Lower leg skin (tissue), 4 donors: Measurements from ENCODE around the gene KRT5. TPM values are rescaled to one million over a fixed set of nuclear protein-coding genes. Genes with fewer than 3 reads are reported as not detected.
A peak's percentile ranks its signal among the peaks of the same experiment; 100 is the strongest.

ENCODE experiments used
- DNase-seq, 2 donors: peaks; one replicate each; pipeline ENCODE4 v3.0.0-alpha.2; 2019; ENCODE audit warnings: low spot score in 2 of 2
- H3K4me3 ChIP-seq: fragments of 200-600 bp; sonication (generic); 2 replicates; pipeline ENCODE4 v1.5.1; 2017; ENCODE audit warnings: mild to moderate bottlenecking, low read depth; ENCODE audit not compliant: poor library complexity, severe bottlenecking
- POLR2A ChIP-seq, 2 donors: fragments of 450-650 bp; IDR thresholded peaks; one replicate each; pipeline ENCODE4 v1.6.1; 2016 to 2017; ENCODE audit warnings: antibody characterized with exemption in 2 of 2, mild to moderate bottlenecking in 1 of 2, moderate library complexity in 1 of 2
- WGBS, 2 donors: methylation state at CpG; one replicate each; pipeline ENCODE4 v1.1.5; 2018; 5-methylcytosine and 5-hydroxymethylcytosine counted together
- intact Hi-C: fragments of 100-400 bp; cut with DNase I; formaldehyde crosslinking; loops from one replicate; pipeline ENCODE4 v1.15.0; 2023; ENCODE audit warnings: low total_unique reads
- total RNA-seq, 4 donors: library from RNA; depleted of rRNA; stranded (reverse); fragments of >200 nt; gene quantifications; one replicate each; pipeline ENCODE4 v1.1.0, GENCODE V29; 2016
- TF ChIP-seq, protein P1 (sequence below), 3 donors: fragments of 450-650 bp; IDR thresholded peaks; one replicate each; pipeline ENCODE4 v1.5.1; 2016; ENCODE audit warnings: antibody characterized with exemption in 3 of 3, mild to moderate bottlenecking in 3 of 3, moderate library complexity in 2 of 3

The KRT5 gene
- total RNA-seq, 4 donors from 2014 or later, result 2,541 to 6,567 (median 4,278) TPM

DNA sequence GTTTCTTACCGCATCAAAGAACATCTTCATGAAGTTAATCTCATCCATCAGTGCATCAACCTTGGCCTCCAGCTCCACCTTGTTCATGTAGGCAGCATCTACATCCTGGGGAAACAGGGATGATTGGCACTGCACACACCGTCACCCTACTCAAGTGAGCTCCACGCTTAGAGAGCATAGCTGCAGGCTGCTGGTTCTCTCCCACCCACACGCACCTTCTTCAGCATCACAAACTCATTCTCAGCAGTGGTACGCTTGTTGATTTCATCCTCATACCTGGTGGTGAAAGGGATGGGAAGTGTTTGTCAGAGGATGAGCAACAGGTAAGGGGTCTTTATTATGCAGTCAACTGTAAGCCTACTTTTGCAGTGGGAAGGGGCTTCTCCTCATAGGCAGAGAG lies 2.3 kb downstream of the KRT5 start:
- H3K4me3 ChIP-seq, result peak overlapping the region; percentile 41
- 52 to 68% methylated on average over 5 of the region's 5 CpGs for WGBS, 2 donors
- TF ChIP-seq, protein P1, sequence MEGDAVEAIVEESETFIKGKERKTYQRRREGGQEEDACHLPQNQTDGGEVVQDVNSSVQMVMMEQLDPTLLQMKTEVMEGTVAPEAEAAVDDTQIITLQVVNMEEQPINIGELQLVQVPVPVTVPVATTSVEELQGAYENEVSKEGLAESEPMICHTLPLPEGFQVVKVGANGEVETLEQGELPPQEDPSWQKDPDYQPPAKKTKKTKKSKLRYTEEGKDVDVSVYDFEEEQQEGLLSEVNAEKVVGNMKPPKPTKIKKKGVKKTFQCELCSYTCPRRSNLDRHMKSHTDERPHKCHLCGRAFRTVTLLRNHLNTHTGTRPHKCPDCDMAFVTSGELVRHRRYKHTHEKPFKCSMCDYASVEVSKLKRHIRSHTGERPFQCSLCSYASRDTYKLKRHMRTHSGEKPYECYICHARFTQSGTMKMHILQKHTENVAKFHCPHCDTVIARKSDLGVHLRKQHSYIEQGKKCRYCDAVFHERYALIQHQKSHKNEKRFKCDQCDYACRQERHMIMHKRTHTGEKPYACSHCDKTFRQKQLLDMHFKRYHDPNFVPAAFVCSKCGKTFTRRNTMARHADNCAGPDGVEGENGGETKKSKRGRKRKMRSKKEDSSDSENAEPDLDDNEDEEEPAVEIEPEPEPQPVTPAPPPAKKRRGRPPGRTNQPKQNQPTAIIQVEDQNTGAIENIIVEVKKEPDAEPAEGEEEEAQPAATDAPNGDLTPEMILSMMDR (IDR thresholded peaks at IDR 0.05), result no peak
- TF ChIP-seq POLR2A (IDR thresholded peaks at IDR 0.05), result no peak
- intact Hi-C loops, result no loop called here
- DNase-seq, result peak in 1 of 2 donors; percentile 13

DNA sequence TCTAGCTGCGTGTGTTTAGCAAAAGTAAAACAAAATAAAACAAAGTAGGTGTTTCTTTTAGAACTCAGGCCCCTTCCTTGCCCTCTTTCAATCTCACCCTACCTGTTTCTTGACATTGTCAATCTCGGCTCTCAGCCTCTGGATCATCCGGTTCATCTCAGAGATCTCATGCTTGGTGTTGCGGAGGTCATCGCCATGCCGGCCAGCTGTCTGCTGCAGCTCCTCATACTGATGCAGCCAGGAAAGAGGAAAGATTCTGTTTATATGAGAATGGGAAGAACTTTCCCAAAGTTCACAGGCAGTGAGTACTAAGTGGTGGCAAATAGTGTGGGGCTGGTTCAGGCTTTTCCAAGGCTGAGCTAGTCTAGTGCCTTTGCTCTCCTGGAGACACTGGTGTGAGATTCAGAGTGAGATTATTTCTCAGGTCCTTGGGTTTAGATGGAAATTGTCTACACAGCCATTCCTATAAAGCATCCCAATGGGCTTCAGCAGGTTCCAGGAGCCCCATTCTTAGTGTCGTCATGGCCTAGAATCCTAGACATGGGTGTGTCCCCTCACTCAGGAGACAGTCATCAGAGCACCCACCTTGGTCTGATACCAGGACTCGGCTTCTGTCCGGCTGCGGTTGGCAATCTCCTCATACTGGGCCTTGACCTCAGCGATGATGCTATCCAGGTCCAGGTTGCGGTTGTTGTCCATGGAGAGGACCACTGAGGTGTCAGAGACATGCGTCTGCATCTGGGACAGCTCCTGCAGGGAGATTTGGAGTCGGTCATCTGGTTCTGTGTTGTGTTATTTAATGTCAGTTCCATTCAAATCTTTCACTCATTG lies 3.0 kb downstream of the KRT5 start:
- peak; percentile 12 to 80 for DNase-seq
- peak overlapping the region; percentile 24 for H3K4me3 ChIP-seq
- intact Hi-C loops, result no loop called here
- TF ChIP-seq, protein P1 (IDR thresholded peaks at IDR 0.05), result no peak
- no peak for TF ChIP-seq POLR2A (IDR thresholded peaks at IDR 0.05)
- 61 to 67% methylated on average over 14 of the region's 14 CpGs for WGBS, 2 donors

DNA sequence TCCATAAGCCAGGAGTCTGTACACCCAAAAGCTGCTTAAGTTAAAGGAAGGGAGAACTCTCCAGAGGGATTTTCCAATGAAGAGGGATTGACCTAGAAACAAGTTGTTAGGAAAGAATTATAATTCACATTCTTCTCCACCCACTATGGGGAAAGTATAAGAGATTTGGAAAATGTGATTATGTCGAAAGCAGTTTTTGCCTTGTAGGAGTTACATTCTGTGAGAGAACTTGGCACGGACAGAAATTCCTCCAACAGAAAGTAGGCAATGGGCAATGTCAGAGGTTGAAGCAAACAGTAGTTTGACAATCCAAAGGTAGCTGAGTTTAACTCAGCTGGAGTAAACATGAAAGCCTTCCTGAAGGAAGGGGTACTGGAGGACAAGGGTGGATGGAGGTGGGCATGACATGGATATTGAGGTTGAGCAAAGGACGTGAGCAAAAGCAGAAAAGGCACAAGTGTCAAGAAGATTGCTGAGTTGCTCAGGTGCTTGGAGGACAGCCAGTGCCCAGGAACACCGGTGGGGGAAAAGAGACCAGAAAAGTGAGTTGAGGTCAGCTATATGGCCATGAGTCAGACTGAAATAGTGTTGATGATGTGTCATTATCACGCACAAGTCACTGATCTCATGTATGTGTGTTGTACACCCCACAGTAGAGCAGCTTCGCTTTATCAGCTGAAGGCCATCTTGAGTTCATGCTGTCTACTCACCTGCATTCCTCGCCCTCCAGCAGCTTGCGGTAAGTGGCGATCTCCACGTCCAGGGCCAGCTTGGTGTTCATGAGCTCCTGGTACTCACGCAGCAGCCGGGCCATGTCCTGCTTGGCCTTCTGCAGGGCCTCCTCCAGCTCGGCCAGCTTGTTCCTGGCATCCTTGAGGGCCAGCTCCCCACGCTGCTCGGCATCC lies 4.0 kb downstream of the KRT5 start:
- TF ChIP-seq, protein P1 (IDR thresholded peaks at IDR 0.05), result no peak
- no peak for TF ChIP-seq POLR2A (IDR thresholded peaks at IDR 0.05)
- H3K4me3 ChIP-seq, result peak overlapping the region; percentile 24
- DNase-seq, result peak; percentile 13 to 68
- WGBS, 2 donors, result 54 to 55% methylated on average over 15 of the region's 15 CpGs
- intact Hi-C loops, result no loop called here

DNA sequence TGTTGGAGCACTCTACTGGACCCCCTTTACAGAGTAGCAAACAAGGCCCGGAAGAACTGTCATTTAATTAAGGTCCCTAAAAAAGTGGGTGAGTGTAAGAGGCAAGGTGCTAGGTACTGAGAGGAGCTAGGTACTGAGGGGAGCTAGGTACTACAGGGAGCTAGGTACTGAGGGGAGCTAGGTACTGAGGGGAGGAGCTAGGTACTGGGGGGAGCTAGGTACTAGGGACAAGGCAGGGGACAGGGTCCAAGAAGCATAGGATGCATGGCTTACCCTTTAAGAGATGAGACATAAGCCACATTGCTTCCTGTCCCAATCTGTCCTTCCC lies 4.9 kb downstream of the KRT5 start:
- intact Hi-C loops, result no loop called here
- H3K4me3 ChIP-seq, result no peak overlapping the region
- TF ChIP-seq, protein P1 (IDR thresholded peaks at IDR 0.05), result no peak
- TF ChIP-seq POLR2A (IDR thresholded peaks at IDR 0.05), result no peak
- WGBS, 2 donors, result 53 to 71% methylated on average over 1 of the region's 1 CpG
- peak in 1 of 2 donors; percentile 12 for DNase-seq

DNA sequence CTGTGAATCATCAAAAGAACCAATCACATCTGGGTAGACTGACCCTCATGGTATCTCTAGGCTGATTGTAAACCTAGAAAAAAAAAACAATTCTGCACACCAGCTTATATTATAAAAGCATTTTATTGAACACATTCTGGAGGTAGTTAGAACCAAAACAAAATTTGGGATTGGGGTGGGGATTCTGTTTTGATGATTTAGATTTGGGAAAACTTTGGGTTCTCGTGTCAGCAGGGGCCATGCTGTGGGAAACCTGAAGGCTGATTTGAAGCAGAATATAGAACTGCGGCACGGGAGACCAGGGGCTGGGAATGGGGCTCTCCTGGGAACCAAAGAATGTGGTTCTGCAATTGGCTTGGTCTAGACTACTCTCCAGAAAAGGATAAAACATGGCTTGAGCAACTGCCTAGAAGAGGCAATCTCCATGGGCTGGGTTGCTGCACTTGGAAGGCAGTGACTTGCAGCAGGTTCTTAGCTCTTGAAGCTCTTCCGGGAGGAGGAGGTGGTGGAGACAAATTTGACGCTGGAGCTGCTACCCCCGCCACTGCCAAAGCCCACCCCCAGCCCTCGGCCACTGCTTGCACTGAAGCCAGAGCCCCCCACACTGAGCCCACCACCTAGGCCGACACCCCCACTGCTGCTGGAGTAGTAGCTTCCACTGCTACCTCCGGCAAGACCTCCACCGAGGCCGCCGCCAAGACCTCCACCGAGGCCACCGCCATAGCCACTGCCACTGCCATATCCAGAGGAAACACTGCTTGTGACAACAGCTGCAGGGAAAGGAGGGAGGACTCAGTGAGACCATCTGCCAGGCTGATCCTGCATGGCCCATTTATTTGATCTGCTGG lies 5.5 kb downstream of the KRT5 start:
- H3K4me3 ChIP-seq, result no peak overlapping the region
- WGBS, 2 donors, result 46 to 59% methylated on average over 14 of the region's 14 CpGs
- TF ChIP-seq, protein P1 (IDR thresholded peaks at IDR 0.05), result no peak
- DNase-seq, result peak in 1 of 2 donors; percentile 17
- intact Hi-C loops, result no loop called here
